Measurements from ENCODE around the gene ADISSP.

Gene ADISSP

GRCh38 chr20:3778976-3779375 lies 11.4 kb upstream of the ADISSP start:
- DNase-seq = no peak

- DNase-seq = peak; percentile 79
Measured at GRCh38 chr20:3777716-3778629, 10.4 kb upstream of the ADISSP start.

- no peak for DNase-seq
Measured at GRCh38 chr20:3777381-3777715, 9.8 kb upstream of the ADISSP start.

- DNase-seq = no peak
Measured at GRCh38 chr20:3775457-3776108, 8.0 kb upstream of the ADISSP start.

- no peak for DNase-seq
Measured at GRCh38 chr20:3771552-3772058, 4.1 kb upstream of the ADISSP start.

- peak; percentile 82 for DNase-seq
Measured at GRCh38 chr20:3768342-3769130, 983 bp upstream of the ADISSP start.

- DNase-seq = no peak
Measured at GRCh38 chr20:3767110-3767426, 485 bp downstream of the ADISSP start.

- DNase-seq = no peak
Measured at GRCh38 chr20:3766422-3767109, 987 bp downstream of the ADISSP start.

- no peak for DNase-seq
Measured at GRCh38 chr20:3765171-3765882, 2.2 kb downstream of the ADISSP start.

- DNase-seq = no peak
Measured at GRCh38 chr20:3764659-3765058, 2.9 kb downstream of the ADISSP start.

- no peak for DNase-seq
Measured at GRCh38 chr20:3763671-3764601, 3.6 kb downstream of the ADISSP start.

GRCh38 chr20:3760655-3761348 lies 6.8 kb downstream of the ADISSP start:
- DNase-seq = no peak

- no peak for DNase-seq
Measured at GRCh38 chr20:3759884-3760283, 7.7 kb downstream of the ADISSP start.

- DNase-seq = no peak
Measured at GRCh38 chr20:3759316-3759823, 8.2 kb downstream of the ADISSP start.

GRCh38 chr20:3758566-3758965 lies 9.0 kb downstream of the ADISSP start:
- no peak for DNase-seq

GRCh38 chr20:3757268-3757667 lies 10.3 kb downstream of the ADISSP start:
- DNase-seq = no peak

- no peak for DNase-seq
Measured at GRCh38 chr20:3755814-3756480, 11.6 kb downstream of the ADISSP start.

- no peak for DNase-seq
Measured at GRCh38 chr20:3755269-3755668, 12.3 kb downstream of the ADISSP start.

- no peak for DNase-seq
Measured at GRCh38 chr20:3754276-3754630, 13.3 kb downstream of the ADISSP start.

Measured in NCI-H510A (cell line).